Stimulated activated CD4-positive, alpha-beta T cell treated with anti-CD3 and anti-CD28 coated beads, Interleukin-12 subunit alpha, Interleukin-12 subunit beta, amount 100 ng/mL, for 48 hours (primary cell): ENCODE results near the gene ANKMY1.
"Not testable (repeated sequence)": the region's sequence is repeated elsewhere in the genome, so short reads cannot be mapped to it uniquely, and the experiment has no call there.

Source experiments
- DNase-seq, 3 donors: peaks; one replicate each; pipeline ENCODE4 v3.0.0-alpha.2; 2020; ENCODE audit warnings: low read depth in 2 of 3, low spot score in 1 of 3

Gene ANKMY1

GRCh38 chr2:240522406-240522805, 35.4 kb downstream of the ANKMY1 start:
- DNase-seq = no peak

GRCh38 chr2:240521885-240522284, 35.9 kb downstream of the ANKMY1 start:
- not testable (repeated sequence) for DNase-seq

GRCh38 chr2:240520974-240521350, 36.8 kb downstream of the ANKMY1 start:
- DNase-seq = no peak

- DNase-seq = no peak
Measured at GRCh38 chr2:240520130-240520973, 37.4 kb downstream of the ANKMY1 start.

GRCh38 chr2:240519396-240520129, 38.2 kb downstream of the ANKMY1 start:
- DNase-seq = no peak

GRCh38 chr2:240518981-240519380, 38.8 kb downstream of the ANKMY1 start:
- DNase-seq = no peak

- no peak for DNase-seq
Measured at GRCh38 chr2:240517342-240517741, 40.4 kb downstream of the ANKMY1 start.

GRCh38 chr2:240514631-240515030, 43.2 kb downstream of the ANKMY1 start:
- no peak for DNase-seq

- peak; percentile 68 to 76 (median 74) for DNase-seq
Measured at GRCh38 chr2:240513549-240514287, 44.1 kb downstream of the ANKMY1 start.

- no peak for DNase-seq
Measured at GRCh38 chr2:240512666-240513535, 44.9 kb downstream of the ANKMY1 start.

GRCh38 chr2:240512109-240512485, 45.7 kb downstream of the ANKMY1 start:
- DNase-seq = no peak

GRCh38 chr2:240511351-240512108, 46.3 kb downstream of the ANKMY1 start:
- no peak for DNase-seq

- DNase-seq = no peak
Measured at GRCh38 chr2:240510513-240511210, 47.1 kb downstream of the ANKMY1 start.

- DNase-seq = no peak
Measured at GRCh38 chr2:240509667-240510512, 47.9 kb downstream of the ANKMY1 start.

GRCh38 chr2:240508832-240509545, 48.8 kb downstream of the ANKMY1 start:
- DNase-seq = no peak

GRCh38 chr2:240507778-240508251, 50.0 kb downstream of the ANKMY1 start:
- no peak for DNase-seq

- no peak for DNase-seq
Measured at GRCh38 chr2:240507060-240507777, 50.6 kb downstream of the ANKMY1 start.
